PC-3 (cell line): Measurements from ENCODE around the gene SAMD8. TPM values are rescaled to one million over a fixed set of nuclear protein-coding genes. Genes with fewer than 3 reads are reported as not detected.
"Not testable (repeated sequence)": the region's sequence is repeated elsewhere in the genome, so short reads cannot be mapped to it uniquely, and the experiment has no call there.

Source experiments
- ATAC-seq: fragments of 200-7000 bp; cut with Tn5 transposase; 2 replicates; pipeline ENCODE4 v1.9.1; 2020; ENCODE audit warnings: mild to moderate bottlenecking, moderate library complexity
- BruUV-seq: library from RNA; stranded (reverse); fragments of 400-500 nt; replicated peaks from 2 replicates; lab custom pipeline; 2021; lab: Mats Ljungman, UMichigan
- CTCF ChIA-PET: fragments of 300-600 bp; sonication (Branson Sonifier 250); formaldehyde crosslinking; loops from one replicate; lab custom pipeline; 2022; ENCODE audit warnings: antibody characterized with exemption; lab: Charles Lee
- POLR2A ChIA-PET: fragments of 300-600 bp; sonication (Branson Sonifier 250); formaldehyde crosslinking; loops from one replicate; lab custom pipeline; 2022; ENCODE audit warnings: antibody characterized with exemption; ENCODE audit not compliant: unreplicated experiment; lab: Charles Lee
- DNase-seq: peaks from one replicate; pipeline ENCODE4 v3.0.0-alpha.2; 2015
- H2AFZ ChIP-seq: fragments of 300-600 bp; sonication (generic); 2 replicates; pipeline ENCODE4 v1.6.0; 2016; ENCODE audit warnings: antibody characterized with exemption, low read length
- H3F3A ChIP-seq: fragments of 300-600 bp; sonication (generic); one replicate; pipeline ENCODE4 v1.6.0; 2017; ENCODE audit warnings: antibody characterized with exemption, low read length, control low read depth, mild to moderate bottlenecking; ENCODE audit not compliant: unreplicated experiment
- H3K27ac ChIP-seq: fragments of 300-600 bp; sonication (generic); 2 replicates; pipeline ENCODE4 v1.5.1; 2016; ENCODE audit warnings: mild to moderate bottlenecking, low read length
- H3K27me3 ChIP-seq: fragments of 300-600 bp; sonication (generic); 2 replicates; pipeline ENCODE4 v1.6.1; 2016; ENCODE audit warnings: low read length, mixed read lengths
- H3K36me3 ChIP-seq: fragments of 300-600 bp; sonication (generic); 2 replicates; pipeline ENCODE4 v1.6.1; 2016; ENCODE audit warnings: low read depth, mixed run types, low read length, mixed read lengths
- H3K4me1 ChIP-seq: fragments of 300-600 bp; sonication (generic); 2 replicates; pipeline ENCODE4 v1.5.1; 2016; ENCODE audit warnings: low read length; ENCODE audit not compliant: insufficient read depth
- H3K4me2 ChIP-seq: fragments of 300-600 bp; sonication (generic); 2 replicates; pipeline ENCODE4 v1.6.0; 2016; ENCODE audit warnings: low read length
- H3K4me3 ChIP-seq: fragments of 300-600 bp; sonication (generic); 2 replicates; pipeline ENCODE4 v1.5.1; 2016; ENCODE audit warnings: mild to moderate bottlenecking, low read length, mixed read lengths
- H3K79me2 ChIP-seq: fragments of 300-600 bp; sonication (generic); 2 replicates; pipeline ENCODE4 v1.6.1; 2017; ENCODE audit warnings: low read length, mixed read lengths
- H3K9ac ChIP-seq: fragments of 300-600 bp; sonication (generic); 2 replicates; pipeline ENCODE4 v1.6.0; 2016; ENCODE audit warnings: mild to moderate bottlenecking, low read length
- H3K9me2 ChIP-seq: fragments of 300-600 bp; sonication (generic); replicated peaks from 2 replicates; pipeline ENCODE4 v1.6.1; 2016; ENCODE audit warnings: mixed run types, low read length, mixed read lengths
- H3K9me3 ChIP-seq: fragments of 300-600 bp; sonication (generic); 2 replicates; pipeline ENCODE4 v1.6.1; 2016; ENCODE audit warnings: low read length, mixed read lengths
- H4K20me1 ChIP-seq: fragments of 300-600 bp; sonication (generic); 2 replicates; pipeline ENCODE4 v1.6.1; 2016; ENCODE audit warnings: low read length, mixed read lengths
- EZH2 ChIP-seq: fragments of 300-600 bp; sonication (generic); IDR thresholded peaks from one replicate; pipeline ENCODE4 v1.6.1; 2017; ENCODE audit warnings: antibody characterized with exemption, mild to moderate bottlenecking, low read length; ENCODE audit not compliant: unreplicated experiment
- EZH2phosphoT487 ChIP-seq: fragments of 300-600 bp; sonication (generic); IDR thresholded peaks from 2 replicates; pipeline ENCODE4 v1.6.1; 2018; ENCODE audit warnings: mild to moderate bottlenecking, antibody characterized with exemption, low read length, borderline replicate concordance
- intact Hi-C: fragments of 100-400 bp; cut with micrococcal nuclease; formaldehyde crosslinking; loops from 2 replicates; pipeline ENCODE4 v1.9.0; 2023
- total RNA-seq: library from RNA; depleted of rRNA; stranded (reverse); fragments of >200 nt; gene quantifications from 2 replicates; pipeline ENCODE4 v1.2.3, GENCODE V29; 2014
- TF ChIP-seq, protein P1 (sequence below): fragments of 300-600 bp; sonication (generic); conservative IDR thresholded peaks from 2 replicates; pipeline ENCODE4 v1.5.1; 2017; ENCODE audit warnings: antibody characterized with exemption, low read depth, mild to moderate bottlenecking, low read length

Gene SAMD8
- total RNA-seq, 1 experiment from 2014 or later: 47.4 TPM

DNA sequence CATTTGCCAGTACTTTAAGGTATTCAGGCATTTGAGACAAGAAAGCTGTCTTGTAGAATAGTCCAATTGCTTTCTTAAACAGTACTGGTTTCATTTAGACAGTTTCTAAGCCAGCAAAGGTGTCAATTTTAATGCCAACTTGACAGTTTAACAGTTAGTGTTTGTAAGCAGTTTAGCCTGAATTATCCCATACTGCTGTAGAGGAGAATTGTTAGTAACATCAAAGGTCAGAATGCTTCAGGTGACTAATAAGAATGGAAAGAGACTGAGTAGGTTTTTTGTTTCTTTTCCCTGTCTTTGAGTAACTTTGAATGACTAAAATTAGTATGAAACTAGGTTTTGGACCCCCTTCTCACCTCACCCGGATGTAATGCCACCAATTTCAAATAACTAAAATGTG is 69.6 kb downstream of the SAMD8 start:
- peaks cover 6% of the 10 kb centered on the region; the same call in 1 of the 2 replicates for H4K20me1 ChIP-seq
- H3K4me1 ChIP-seq: peaks cover 14% of the 10 kb centered on the region
- no peaks in the 10 kb centered on the region for H3K9me3 ChIP-seq
- intact Hi-C loops: no loop called here
- peak; percentile 41 for DNase-seq
- no peak overlapping the region for H3K4me2 ChIP-seq
- BruUV-seq: no TSS peak
- H3K36me3 ChIP-seq: peaks cover 22% of the 10 kb centered on the region
- H3K27me3 ChIP-seq: no peaks in the 10 kb centered on the region
- no peak overlapping the region for H3K4me3 ChIP-seq
- peaks cover 3% of the 10 kb centered on the region for H3F3A ChIP-seq
- no peak overlapping the region for H2AFZ ChIP-seq
- no peaks in the 10 kb centered on the region for H3K79me2 ChIP-seq
- TF ChIP-seq EZH2 (no peak), EZH2phosphoT487 (no peak)
- TF ChIP-seq, protein P1, sequence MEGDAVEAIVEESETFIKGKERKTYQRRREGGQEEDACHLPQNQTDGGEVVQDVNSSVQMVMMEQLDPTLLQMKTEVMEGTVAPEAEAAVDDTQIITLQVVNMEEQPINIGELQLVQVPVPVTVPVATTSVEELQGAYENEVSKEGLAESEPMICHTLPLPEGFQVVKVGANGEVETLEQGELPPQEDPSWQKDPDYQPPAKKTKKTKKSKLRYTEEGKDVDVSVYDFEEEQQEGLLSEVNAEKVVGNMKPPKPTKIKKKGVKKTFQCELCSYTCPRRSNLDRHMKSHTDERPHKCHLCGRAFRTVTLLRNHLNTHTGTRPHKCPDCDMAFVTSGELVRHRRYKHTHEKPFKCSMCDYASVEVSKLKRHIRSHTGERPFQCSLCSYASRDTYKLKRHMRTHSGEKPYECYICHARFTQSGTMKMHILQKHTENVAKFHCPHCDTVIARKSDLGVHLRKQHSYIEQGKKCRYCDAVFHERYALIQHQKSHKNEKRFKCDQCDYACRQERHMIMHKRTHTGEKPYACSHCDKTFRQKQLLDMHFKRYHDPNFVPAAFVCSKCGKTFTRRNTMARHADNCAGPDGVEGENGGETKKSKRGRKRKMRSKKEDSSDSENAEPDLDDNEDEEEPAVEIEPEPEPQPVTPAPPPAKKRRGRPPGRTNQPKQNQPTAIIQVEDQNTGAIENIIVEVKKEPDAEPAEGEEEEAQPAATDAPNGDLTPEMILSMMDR: no peak
- no peak overlapping the region for H3K9ac ChIP-seq
- no peaks in the 10 kb centered on the region for H3K9me2 ChIP-seq
- H3K27ac ChIP-seq: no peak overlapping the region
- POLR2A ChIA-PET: no interaction called here
- ATAC-seq: peak; percentile 45
- CTCF ChIA-PET: interaction anchor here (1.0 kb wide), 1 partner anchor 55 kb away, joined by 3 read pairs; the partner anchor contains the start of gene COMTD1

DNA sequence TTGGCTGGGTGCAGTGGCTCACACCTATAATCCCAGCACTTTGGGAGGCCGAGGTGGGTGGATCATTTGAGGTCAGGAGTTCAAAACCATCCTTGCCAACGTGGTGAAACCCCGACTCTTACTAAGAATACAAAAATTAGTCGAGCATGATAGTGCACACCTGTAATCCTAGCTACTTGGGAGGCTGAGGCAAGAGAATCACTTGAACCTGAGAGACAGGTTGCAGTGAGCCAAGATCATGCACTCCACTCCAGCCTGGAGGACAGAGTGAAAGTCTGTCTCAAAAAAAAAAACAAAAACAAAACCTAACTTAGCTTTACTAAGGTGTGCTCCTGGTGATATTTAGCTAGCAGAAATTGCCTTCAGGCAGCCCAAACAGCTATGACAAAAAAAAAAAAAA is 74.9 kb downstream of the SAMD8 start:
- peaks cover 21% of the 10 kb centered on the region for H3K4me1 ChIP-seq
- no TSS peak for BruUV-seq
- H3K9ac ChIP-seq: no peak overlapping the region
- H3F3A ChIP-seq: peaks cover 8% of the 10 kb centered on the region
- no peaks in the 10 kb centered on the region for H3K36me3 ChIP-seq
- no peak for ATAC-seq
- no peaks in the 10 kb centered on the region for H3K79me2 ChIP-seq
- H2AFZ ChIP-seq: no peak overlapping the region
- H3K4me2 ChIP-seq: 0 out of 2 replicates have a peak overlapping the region, but pooled peaks have one; percentile 0
- no peak for DNase-seq
- no peak overlapping the region for H3K27ac ChIP-seq
- no peak overlapping the region for H3K4me3 ChIP-seq
- ChIA-PET CTCF (interaction anchor here (0.6 to 5.5 kb wide), 8 partner anchors 9 to 70 kb away, joined by 3 to 170 read pairs (median 6); partner anchors contain the start of genes COMTD1 and VDAC2), POLR2A (interaction anchor here (0.6 kb wide), 2 partner anchors 17 to 352 kb away, joined by 5 to 11 read pairs; no protein-coding TSS in a partner anchor)
- no peaks in the 10 kb centered on the region for H4K20me1 ChIP-seq
- no peaks in the 10 kb centered on the region for H3K9me2 ChIP-seq
- no peaks in the 10 kb centered on the region for H3K9me3 ChIP-seq
- no peaks in the 10 kb centered on the region for H3K27me3 ChIP-seq
- intact Hi-C loops: loop anchor here (5.0 kb wide), 1 partner anchor 211 kb away; no protein-coding TSS in a partner anchor
- no peak for TF ChIP-seq EZH2phosphoT487
- TF ChIP-seq, protein P1: no peak
- TF ChIP-seq EZH2: no peak

GRCh38 chr10:75187961-75188426 is 76.5 kb downstream of the SAMD8 start:
- no peaks in the 10 kb centered on the region for H4K20me1 ChIP-seq
- H3K4me2 ChIP-seq: 0 out of 2 replicates have a peak overlapping the region, but pooled peaks have one; percentile 17
- H3F3A ChIP-seq: peaks cover 8% of the 10 kb centered on the region
- no peaks in the 10 kb centered on the region for H3K79me2 ChIP-seq
- no peaks in the 10 kb centered on the region for H3K9me2 ChIP-seq
- POLR2A ChIA-PET: interaction anchor here (0.5 to 1.5 kb wide), 9 partner anchors 9 to 1547 kb away, joined by 3 to 25 read pairs (median 8); partner anchors contain the start of gene VDAC2
- H3K9me3 ChIP-seq: no peaks in the 10 kb centered on the region
- no peak overlapping the region for H3K4me3 ChIP-seq
- H3K36me3 ChIP-seq: no peaks in the 10 kb centered on the region
- H3K27me3 ChIP-seq: no peaks in the 10 kb centered on the region
- DNase-seq (peak; percentile 99), ATAC-seq (peak; percentile 64)
- peak overlapping the region; percentile 6 for H3K27ac ChIP-seq
- H3K9ac ChIP-seq: no peak overlapping the region
- TF ChIP-seq, protein P1: peak; percentile 98
- TF ChIP-seq EZH2phosphoT487: no peak
- no peak for TF ChIP-seq EZH2
- intact Hi-C loops: loop anchor here (1.0 to 5.0 kb wide), 5 partner anchors 22 to 209 kb away; partner anchors contain the start of gene VDAC2
- peak overlapping the region; percentile 25; the same call in 1 of the 2 replicates for H2AFZ ChIP-seq
- CTCF ChIA-PET: interaction anchor here (0.6 to 5.5 kb wide), 11 partner anchors 17 to 1804 kb away, joined by 3 to 170 read pairs (median 5); partner anchors contain the start of genes COMTD1 and VDAC2
- BruUV-seq: no TSS peak
- peaks cover 31% of the 10 kb centered on the region for H3K4me1 ChIP-seq

DNA sequence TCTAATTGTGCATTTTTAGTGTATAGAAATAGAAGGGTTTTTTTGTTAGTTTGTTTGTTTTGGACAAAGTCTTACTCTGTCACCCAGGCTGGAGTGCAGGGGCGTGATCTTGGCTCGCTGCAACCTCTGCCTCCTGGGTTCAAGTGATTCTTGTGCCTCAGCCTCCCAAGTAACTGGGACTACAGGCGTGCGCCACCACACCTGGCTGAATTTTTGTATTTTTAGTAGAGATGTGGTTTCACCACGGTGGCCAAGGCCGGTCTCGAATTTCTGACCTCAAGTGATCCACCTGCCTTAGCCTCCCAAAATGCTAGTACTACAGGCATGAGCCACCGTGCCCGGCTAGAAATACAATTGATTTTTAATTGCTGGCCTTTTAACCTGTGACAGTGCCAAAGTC is 77.1 kb downstream of the SAMD8 start:
- not testable (repeated sequence) for H3K9me3 ChIP-seq, ATAC-seq, H3K4me2 ChIP-seq, H3K79me2 ChIP-seq, H3K4me3 ChIP-seq, H3F3A ChIP-seq, H3K9me2 ChIP-seq, DNase-seq, H3K9ac ChIP-seq, BruUV-seq, H3K27me3 ChIP-seq, H2AFZ ChIP-seq, H4K20me1 ChIP-seq, H3K36me3 ChIP-seq
- peak overlapping the region; percentile 6 for H3K27ac ChIP-seq
- ChIA-PET POLR2A (interaction anchor here (1.0 to 1.5 kb wide), 5 partner anchors 10 to 46 kb away, joined by 3 to 23 read pairs (median 8); no protein-coding TSS in a partner anchor), CTCF (interaction anchor here (0.7 to 5.5 kb wide), 9 partner anchors 17 to 1803 kb away, joined by 3 to 170 read pairs (median 5); partner anchors contain the start of genes COMTD1 and VDAC2)
- peaks cover 36% of the 10 kb centered on the region for H3K4me1 ChIP-seq
- intact Hi-C loops: loop anchor here (1.0 to 5.0 kb wide), 5 partner anchors 22 to 209 kb away; partner anchors contain the start of gene VDAC2
